GM23248 (cell line): ENCODE results near the gene CCL17.

Experiments
- EZH2 ChIP-seq: fragments of 200-600 bp; sonication (generic); IDR thresholded peaks from 2 replicates; pipeline ENCODE4 v1.6.1; 2018; ENCODE audit warnings: antibody characterized with exemption, mild to moderate bottlenecking; ENCODE audit not compliant: insufficient read depth, poor library complexity, severe bottlenecking
- EZH2phosphoT487 ChIP-seq: fragments of 200-600 bp; sonication (generic); IDR thresholded peaks from 2 replicates; pipeline ENCODE4 v1.6.1; 2018; ENCODE audit warnings: antibody characterized with exemption, moderate library complexity, mild to moderate bottlenecking, low read depth; ENCODE audit not compliant: insufficient read depth

DNA sequence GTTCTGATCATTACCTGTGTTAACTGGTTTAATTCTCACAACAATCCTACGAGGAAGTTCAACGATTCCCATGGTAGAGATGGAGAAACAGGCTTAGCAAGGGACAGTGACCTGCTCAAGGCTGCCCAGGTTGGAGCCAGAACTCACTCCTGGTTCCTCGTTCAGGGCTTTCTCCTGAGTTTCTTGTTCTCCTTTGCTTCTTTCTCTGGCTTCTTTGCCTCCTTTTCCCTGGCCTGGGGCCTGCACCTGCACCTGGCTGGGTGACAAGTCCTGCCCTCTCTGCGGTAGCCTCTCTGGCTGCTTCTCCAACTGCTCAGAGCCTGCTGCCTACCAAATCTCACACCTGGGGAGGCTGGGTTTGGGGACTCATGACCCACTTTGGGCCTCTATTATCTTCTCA, 43.2 kb upstream of the CCL17 start:
- TF ChIP-seq EZH2, result no peak
- TF ChIP-seq EZH2phosphoT487, result no peak
